Measurements from ENCODE around the gene LMNB1.

- TF ChIP-seq EP300 (IDR thresholded peaks at IDR 0.05; ENCODE audit: borderline replicate concordance), result no peak
- no peak for TF ChIP-seq TAF1 (IDR thresholded peaks at IDR 0.05; ENCODE audit: low read depth)
- TF ChIP-seq MAX (IDR thresholded peaks at IDR 0.05), result no peak
- TF ChIP-seq REST (IDR thresholded peaks at IDR 0.05; ENCODE audit: low read depth), result no peak
- TF ChIP-seq YY1 (IDR thresholded peaks at IDR 0.05; ENCODE audit: low read depth), result no peak
- no peak for TF ChIP-seq EGR1 (IDR thresholded peaks at IDR 0.05)
- no peak for TF ChIP-seq CEBPB (IDR thresholded peaks at IDR 0.05)
- no peak for TF ChIP-seq RAD21 (IDR thresholded peaks at IDR 0.05; ENCODE audit: low read depth)
Observed at GRCh38 chr5:126793097-126793496, 16.2 kb downstream of the LMNB1 start.
